Umbilical cord (tissue), 2 donors: Measurements from ENCODE around the gene LITAFD. TPM values are rescaled to one million over a fixed set of nuclear protein-coding genes. Genes with fewer than 3 reads are reported as not detected.
A peak's percentile ranks its signal among the peaks of the same experiment; 100 is the strongest.
"Not testable (repeated sequence)": the region's sequence is repeated elsewhere in the genome, so short reads cannot be mapped to it uniquely, and the experiment has no call there.

Source experiments
- DNase-seq: peaks from one replicate; pipeline ENCODE4 v3.0.0-alpha.2; 2015; ENCODE audit warnings: low spot score
- total RNA-seq: library from RNA; depleted of rRNA; stranded (reverse); fragments of >200 nt; gene quantifications from one replicate; pipeline ENCODE4 v1.2.3, GENCODE V29; 2014; ENCODE audit warnings: low replicate concordance; ENCODE audit not compliant: insufficient read depth

Gene LITAFD
- total RNA-seq, 1 donor from 2014 or later: 0.48 TPM

DNA sequence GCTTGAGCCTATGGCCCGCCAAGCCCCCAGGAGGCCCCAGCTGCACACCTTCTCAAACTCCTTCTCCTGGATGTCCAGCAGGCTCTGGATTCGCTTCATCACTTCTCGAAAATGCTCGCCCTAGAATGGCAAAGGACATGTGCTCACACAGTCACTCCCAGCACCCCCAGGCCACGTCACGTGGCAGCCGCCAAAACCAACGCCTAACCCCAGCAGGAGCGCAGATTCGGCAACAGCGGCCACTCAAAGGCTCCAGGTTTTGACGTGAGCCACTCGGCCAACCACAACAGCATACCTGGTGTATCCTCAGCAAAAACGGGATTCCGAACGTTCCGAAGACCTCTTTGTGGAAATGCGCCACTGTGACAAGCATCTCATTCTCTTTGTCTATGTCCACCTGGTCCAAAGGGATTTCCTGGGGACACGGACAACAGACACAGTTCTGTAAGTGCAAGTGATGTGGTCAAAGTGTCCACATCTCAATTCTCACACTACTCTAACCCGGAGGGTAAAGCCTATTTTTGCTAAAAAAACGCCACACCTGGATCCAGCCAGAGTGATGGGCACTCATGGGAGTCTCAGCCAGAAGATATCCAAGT is 12.7 kb downstream of the LITAFD start:
- no peak for DNase-seq

DNA sequence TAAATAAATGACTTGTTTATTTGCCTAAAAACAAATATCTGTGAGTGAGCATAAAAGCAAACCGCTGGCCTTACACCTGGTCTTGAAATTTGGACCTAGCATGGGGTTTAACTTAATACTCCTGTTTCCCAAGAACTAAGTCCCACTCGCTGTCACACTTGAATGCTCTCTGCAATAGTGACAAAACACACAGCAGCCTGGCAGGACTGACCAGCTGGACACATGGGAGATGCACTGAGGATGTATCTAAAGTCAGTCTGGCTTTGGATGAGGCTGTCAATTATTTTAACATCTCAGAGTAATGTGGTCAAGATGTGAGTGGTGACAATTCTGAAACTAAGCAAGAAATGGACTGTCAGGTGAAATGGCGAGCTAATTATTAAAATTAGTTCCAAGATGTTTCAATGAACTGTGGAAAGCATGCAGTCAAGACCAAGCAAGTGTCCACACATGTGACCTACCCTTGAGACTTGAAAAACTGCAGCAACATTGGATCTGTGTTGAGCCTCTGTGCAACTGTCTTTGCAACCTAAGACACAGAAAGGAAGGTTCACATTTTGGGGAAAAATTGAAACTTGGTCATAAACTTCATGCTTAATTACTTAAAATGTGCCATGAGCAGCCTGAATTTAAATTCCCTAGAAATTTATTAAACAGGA is 16.6 kb downstream of the LITAFD start:
- DNase-seq: no peak

DNA sequence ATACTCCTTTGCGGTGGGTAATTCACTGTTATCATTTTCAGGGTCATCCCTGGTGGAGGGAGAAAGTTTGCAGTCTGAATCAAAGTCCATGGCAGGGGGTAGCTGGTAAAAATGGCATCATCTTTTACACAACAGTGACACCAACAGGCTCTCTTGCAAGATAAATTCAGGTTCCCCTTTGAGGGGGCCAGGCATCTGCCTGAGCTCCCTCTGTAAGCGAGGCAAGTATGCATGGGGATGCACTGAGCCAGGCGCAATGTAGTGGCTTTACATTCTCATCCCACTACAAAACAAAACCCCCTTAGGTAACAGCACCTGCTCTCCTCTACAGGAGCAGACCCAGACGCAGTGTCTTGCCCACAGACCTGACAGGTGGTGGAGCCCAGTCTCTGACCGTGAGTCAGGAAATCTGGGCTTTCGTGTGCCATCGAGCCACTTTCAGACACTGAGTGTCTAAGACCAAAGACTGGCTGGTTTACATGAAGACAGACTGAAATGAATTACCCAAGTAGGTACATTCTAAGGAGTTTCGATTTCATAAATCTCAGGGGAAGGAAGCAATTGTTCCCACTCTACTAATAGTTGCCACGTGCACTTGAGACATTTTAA is 17.7 kb downstream of the LITAFD start:
- no peak for DNase-seq

DNA sequence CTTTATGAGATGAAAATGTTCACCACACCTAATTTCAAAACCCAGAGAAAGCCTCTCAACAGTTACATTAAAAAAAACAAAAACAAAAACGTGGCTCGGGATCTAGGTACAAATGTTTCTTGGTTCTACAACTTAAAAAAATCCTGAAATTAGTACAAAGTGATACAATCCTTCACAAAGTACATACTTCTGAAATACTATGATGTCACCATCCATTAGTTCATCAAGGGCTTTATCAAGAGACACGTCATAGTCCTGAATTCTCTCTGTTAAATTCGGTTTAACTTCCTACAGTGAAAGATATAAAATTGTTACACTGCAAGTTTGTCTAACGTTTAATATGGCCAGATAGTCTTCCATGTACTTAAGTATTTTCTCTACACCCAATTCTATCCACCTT is 18.2 kb downstream of the LITAFD start:
- DNase-seq: no peak

DNA sequence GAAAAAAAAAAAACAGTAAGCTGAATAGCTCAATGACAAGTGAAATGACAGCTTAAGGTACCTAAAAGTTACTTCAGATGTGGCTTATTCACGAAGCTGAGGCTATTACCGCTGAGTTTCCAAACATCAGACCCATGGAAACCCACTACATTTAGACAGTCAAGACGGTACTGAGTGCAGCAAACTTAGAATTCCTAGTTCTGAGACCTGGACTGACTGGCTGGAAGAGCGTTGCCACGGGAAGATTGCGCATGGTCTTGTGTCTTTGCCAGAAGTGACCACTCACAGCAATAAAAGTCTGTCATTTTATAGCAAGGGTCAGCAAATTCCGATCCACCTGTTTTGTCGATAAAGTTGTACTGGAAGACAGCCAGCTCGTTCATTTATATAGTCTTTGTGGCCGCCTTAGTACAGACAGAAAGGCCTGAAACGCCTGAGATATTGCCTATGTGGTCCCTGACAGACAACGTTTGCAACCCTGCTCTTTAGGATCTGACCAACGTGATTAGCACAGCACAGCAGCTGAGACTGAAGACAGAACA is 19.2 kb downstream of the LITAFD start:
- no peak for DNase-seq

DNA sequence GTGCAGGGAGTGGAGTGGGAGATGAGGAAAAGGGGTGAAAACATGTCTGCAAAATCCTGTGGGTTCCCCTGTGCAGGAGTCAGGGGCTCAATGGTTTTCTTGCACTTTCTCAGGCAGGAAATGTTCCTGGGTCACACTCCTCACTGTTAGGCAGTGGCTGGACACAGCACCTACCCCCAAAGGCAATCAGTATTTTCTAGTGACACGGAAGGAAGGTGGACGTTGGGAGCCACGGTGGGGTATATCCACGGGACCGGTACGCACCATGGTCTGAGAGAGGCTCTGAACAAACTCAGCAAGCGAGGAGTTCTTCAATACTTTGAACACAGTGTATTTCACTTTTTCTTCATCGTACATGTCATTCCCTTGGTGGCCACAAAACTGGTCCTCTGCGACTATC is 20.9 kb downstream of the LITAFD start:
- DNase-seq: no peak

DNA sequence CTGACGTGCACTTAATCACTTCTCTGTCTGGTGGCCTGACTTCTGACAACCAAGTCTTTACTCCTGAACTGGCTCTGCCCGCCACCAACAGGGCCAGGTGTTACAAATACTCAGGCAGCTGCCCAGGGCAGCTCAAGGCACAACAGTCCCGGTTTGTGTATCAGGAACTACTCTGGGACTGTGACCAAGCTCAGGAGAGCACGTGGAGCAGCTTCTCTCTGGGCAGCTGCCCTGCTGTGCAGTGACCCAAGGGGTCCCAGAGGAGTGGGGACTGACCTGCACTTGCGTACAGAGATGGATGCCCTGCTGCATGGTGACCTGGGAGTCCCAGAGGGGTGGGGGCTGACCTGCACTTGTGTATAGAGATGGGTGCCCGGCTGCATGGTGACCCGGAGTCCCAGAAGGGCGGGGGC is 21.9 kb downstream of the LITAFD start:
- no peak for DNase-seq

DNA sequence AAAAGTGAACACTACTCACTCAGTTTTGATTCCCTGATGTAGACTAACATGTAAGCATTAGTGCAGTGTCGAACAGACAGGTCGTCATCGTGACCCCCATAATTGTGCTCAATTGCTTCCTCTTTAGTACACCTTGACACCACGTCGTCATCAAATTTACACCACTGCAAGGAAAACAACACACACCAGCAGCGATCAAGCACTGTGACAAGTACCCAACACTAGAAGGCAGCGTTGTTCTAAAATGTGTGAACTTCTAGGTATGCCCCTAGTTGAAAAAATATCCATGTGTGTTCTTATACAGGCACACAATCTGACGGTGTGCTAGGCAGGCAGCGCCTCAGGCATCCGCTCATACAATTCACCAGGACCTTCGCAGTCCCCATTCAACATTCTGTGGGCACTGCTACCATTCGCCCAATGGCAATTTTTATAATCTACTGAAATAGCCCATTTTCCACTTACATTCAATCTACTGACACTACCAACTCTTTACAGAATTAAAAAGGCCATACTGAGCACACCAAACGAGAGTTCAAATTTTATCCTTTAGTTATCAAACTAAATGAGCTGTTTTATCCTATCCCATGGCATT is 23.1 kb downstream of the LITAFD start:
- no peak for DNase-seq

DNA sequence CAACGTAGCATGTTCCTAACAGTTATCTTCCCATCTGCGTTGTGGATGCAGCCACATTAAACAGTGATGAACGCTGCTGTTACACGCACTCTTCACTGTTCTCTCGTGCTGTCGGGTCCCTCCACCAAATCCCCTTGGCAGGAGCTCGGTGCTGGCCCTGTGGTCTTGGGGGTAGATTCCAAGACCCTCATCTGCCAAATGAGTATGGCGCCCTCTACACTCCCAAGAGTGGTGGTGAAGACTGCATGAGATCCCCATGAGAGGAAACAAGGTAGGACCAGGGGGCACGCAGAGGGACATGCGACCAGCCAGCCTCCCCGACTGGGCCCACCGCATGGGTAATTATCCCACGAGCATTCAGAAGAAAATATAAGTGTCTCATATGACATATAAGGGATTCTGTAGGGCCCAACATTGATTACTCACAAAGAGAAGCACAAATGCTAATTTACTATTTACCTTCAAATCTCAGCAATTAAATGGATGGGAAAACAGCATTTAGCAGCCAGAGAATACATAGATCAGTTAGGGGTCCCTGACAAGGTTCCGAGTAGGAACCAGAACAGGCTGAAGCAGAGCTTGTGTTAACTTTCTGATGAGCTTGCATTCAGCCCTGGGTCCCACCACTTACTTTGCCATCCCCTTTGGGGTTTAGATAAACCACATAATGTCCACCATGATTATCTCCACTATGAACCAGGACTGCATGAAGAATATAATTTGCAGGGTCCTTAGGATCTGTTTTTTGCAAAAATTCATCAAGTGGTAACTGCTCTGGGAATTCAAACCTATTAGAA is 23.8 kb downstream of the LITAFD start:
- DNase-seq: no peak

DNA sequence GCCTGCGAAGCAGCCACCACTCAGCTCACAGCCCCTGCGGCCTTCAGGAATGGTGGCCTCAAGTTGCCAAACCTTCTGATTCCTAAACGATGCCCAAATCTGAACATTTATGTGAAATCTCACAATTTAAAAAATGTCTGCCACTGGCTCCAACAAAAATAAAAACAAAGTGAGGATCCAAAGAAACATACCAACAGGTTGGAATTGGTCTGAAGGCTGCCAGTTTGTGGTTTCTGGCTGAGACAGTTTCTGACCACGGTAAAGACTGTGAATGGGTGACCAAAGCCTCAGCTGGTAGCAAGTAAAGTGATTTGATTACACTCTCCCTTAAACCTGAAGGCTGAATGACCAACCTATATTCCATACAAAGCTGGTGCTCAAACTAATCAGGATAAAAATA is 24.9 kb downstream of the LITAFD start:
- no peak for DNase-seq

DNA sequence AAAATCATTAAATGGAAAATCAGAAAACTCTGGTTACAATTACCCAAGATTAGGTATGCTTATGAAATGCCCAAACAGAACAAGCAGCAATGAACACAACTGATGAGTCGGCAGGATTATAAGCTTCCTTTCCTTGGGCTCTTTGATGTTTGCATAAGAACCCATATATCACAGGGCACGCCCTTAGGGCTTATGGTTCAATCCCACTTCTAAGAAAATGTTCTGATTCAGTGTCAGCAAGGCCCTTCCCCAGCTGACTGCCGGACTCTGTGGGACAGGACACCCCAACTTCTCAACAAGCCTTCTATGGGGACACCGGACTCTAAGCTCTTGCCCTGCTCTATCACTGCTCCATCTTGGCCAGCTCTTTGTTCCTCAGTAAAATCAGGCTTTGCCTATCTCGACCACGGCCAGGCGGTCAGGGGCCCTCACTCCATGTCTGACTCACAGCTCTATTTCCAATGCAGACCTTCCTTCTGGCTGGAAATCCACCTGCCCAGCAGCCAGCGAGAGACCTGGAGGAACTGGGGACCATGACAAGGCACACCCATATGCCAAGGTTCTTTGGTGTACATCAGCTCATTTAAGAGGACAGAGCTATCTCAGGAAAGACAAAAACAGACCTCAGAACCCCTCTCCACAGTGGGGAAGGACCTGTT is 26.8 kb downstream of the LITAFD start:
- DNase-seq: peak; percentile 90

DNA sequence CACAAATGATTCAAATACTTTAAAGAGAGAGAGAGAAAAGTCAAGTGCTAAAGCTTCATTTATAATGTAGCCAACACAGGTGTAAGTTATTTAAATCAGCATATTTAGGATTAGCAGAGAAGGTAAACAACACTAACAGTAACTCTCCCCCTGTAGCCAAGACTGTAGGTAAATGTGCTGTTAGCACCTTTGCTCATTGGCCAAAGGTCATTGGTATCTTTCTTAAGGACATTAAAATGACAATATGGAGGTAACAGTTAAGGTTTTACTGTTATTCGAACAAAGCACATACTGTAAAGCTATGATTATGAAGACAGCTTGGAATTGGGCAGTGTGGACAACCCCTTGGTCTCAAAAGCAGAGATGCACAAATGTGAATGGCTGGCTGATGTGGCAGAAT is 28.7 kb downstream of the LITAFD start:
- no peak for DNase-seq

DNA sequence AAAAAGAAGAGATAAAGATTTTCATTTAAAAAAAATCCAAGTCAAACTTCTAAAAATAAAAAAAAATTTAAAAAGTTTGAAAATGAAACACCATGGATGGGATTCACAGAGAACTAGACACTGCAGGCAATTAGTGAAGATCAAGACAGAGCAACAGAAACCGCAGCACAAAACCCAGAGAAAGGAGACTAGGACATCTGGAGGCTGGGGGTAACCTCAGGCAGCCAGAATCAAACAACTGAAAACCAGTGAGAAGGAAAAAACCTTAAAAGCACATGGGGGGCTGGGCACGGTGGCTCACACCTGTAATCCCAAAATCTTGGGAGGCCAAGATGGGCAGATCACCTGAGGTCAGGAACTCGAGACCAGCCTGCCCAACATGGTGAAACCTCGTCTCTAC is 30.6 kb downstream of the LITAFD start:
- no peak for DNase-seq

DNA sequence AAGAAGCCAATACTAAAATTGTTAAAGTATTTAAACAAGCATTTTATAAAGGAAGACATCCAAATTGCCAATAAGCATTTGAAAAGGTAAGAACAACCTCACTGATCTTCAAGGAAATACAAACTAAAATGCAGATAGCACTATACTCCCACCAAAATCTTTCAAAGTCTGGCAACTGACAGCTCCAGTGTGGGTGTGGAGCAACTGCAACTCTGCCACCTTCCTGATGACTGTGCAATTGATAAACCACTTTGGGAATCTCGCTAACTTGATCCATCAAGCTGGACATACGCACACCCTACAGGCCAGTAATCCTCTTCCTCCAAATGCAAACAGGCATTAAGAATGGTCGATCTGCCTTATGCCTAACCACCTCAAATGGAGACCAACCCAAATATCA is 31.9 kb downstream of the LITAFD start:
- no peak for DNase-seq

DNA sequence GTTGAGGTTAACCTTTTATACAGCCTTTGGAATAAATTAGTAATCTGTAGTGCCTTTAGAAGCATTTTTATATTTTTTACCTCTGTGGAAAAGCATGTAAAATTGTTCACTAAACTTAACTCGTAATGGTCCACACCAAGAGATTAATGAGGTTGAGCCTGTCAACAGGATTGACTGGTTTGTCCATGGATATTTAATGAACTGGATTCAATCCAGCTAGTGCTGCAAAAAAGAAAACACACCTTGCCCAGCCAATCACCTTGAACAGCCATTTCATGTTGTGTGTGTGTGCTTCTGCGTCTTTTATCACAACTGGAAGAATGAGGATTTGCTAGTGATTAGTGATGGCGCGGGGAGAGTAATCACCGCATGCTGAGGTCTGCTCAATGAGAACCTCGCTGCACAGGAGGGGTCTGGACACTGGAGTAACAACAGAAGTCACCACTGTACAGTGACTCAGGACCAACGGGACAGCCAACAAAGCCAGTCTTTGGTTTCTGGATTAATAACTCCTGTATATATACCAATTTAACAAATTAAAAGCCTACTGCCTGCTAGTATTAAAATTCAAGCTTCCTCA is 33.7 kb downstream of the LITAFD start:
- no peak for DNase-seq

DNA sequence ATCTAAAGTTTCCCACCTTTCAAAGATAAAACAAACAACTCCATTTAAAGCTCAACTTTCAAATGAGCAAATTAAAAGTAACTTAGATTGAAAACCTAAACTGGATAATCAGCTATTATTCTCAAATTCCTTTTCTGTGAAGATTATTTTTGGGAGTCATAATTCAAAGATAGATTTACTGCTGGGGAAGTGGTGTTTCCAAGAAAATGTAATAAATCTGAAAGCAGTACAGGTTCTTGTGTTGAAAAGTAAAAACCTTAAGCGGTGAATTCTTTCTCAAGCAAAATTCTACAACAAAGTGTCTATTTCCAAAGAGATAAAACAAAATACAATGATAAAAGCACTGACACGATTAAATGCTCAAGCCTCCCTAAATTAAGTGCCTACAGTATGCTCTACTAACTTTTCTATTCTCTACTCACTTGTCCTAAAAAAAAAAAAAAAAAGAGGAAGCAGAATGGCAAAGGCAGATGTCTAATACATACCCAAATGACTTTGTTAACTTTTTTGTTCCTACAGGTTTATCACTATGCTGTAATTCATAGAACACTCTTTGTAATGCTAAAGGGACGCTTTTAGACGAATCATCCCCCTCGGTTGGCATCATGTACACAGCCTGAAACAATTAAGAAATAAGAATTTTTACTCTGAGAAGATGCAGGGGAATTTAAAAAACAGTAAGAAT is 34.5 kb downstream of the LITAFD start:
- no peak for DNase-seq

DNA sequence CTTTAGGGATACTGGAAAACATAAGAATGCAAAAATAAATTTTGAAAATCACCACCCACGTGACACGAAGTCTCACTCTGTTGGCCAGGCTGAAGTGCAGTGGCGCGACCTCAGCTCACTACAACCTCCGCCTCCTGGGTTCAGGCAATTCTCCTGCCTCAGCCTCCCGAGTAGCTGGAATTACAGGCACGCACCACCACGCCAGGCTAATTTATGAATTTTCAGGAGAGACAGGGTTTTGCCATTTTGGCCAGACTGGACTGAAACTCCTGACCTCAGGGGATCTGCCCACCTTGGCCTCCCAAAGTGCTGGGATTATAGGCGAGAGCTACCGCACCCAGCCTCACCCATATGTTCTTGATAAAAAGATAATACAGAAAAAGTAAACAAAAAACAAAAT is 35.2 kb downstream of the LITAFD start:
- not testable (repeated sequence) for DNase-seq

DNA sequence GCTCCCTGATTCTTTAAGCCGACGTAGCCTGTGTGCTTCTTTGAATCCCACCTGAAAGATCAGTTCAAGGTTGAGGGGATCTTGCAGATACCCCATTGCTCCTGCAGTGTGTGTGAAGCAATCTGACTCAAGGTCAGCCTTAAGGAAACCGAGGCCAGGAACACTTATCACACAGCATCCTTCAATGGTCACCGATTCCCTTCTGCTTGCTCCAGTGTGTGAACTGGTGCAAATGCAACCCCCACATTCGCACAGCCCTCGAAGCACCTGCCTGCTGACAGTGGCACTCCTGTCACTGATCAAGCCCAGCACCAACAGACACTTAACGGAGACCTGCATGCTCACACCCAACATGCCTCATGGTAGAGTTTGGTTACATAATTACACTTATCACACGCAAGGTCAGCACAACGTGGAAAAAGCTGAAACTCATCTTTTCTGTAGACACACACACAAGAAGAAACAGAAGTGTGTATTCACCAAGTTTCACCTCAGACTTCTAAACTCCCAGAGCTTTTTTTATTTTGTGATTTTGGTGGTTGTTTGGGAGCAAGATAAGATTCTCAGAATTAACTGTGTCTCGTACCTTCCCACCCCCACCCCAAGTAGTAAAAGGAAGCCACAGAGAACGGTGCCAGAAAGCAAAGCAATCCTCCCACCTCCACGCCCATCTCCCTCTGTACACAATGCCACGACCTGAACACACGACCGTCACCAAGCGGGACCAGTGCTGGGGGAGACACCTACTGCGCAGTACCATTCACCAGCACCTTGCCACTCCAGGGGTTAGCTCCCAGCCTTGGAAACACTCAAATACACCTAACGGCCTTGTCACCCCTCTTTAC is 37.2 kb downstream of the LITAFD start:
- DNase-seq: no peak

DNA sequence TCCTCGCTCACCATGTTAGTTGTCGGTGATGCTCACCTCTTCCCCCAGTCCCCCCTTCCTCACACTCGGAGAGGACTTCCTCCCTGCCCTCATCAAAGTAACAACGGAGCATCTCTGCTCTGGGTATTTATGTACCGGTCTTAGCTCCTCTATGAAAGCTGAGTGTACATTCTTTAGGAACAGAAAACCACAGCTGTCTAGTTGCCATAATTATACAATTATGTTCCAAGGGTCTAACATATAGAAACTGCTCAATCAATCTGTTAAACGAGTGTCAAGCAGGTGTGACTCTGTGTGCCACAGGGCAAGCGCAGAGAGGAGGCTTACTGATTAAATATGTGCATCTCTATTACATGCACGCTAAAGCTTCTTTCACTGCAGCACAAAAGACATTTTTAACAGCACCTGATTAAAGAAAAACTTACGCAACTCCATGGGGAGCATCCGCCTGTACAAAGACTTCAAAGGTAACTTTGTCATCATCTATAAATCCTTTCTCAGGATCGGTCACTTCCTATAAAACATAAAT is 37.8 kb downstream of the LITAFD start:
- no peak for DNase-seq
